ENCODE data around the gene PRKCZ. TPM values are rescaled to one million over a fixed set of nuclear protein-coding genes. Genes with fewer than 3 reads are reported as not detected.
A peak's percentile ranks its signal among the peaks of the same experiment; 100 is the strongest.

Gene PRKCZ
- total RNA-seq, 1 donor from 2014 or later: 17.9 TPM

DNA sequence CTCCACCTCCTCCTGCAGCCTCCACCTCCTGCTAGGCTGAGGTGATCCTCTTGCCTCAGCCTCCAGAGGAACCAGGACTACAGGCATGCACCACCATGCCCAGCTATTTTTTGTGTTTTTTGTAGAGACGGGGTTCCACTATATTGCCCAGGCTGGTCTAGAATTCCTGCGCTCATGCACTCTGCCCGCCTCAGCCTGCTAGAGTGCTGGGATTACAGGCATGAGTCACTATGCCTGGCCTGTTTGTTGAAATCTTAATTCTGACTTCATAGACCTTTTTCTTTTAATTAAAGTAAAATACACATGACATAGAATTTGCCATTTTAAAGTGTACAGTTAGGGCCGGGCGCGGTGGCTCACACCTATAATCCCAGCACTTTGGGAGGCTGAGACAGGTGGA is 101.7 kb downstream of the PRKCZ start:
- Histone ChIP-seq H3K4me3 (no peak overlapping the region), H3K27me3 (no peaks in the 10 kb centered on the region), H3K36me3 (no peaks in the 10 kb centered on the region), H3K4me1 (no peaks in the 10 kb centered on the region), H3K9me3 (no peaks in the 10 kb centered on the region), H3K27ac (no peak overlapping the region)
- intact Hi-C loops (cut with DNase I): no loop called here
- no peak for TF ChIP-seq POLR2AphosphoS5 (IDR thresholded peaks at IDR 0.05; ENCODE audit: insufficient read depth in 1 of 2, low read depth in 1 of 2)
- TF ChIP-seq POLR2A (IDR thresholded peaks at IDR 0.05): no peak
- TF ChIP-seq, protein P1, sequence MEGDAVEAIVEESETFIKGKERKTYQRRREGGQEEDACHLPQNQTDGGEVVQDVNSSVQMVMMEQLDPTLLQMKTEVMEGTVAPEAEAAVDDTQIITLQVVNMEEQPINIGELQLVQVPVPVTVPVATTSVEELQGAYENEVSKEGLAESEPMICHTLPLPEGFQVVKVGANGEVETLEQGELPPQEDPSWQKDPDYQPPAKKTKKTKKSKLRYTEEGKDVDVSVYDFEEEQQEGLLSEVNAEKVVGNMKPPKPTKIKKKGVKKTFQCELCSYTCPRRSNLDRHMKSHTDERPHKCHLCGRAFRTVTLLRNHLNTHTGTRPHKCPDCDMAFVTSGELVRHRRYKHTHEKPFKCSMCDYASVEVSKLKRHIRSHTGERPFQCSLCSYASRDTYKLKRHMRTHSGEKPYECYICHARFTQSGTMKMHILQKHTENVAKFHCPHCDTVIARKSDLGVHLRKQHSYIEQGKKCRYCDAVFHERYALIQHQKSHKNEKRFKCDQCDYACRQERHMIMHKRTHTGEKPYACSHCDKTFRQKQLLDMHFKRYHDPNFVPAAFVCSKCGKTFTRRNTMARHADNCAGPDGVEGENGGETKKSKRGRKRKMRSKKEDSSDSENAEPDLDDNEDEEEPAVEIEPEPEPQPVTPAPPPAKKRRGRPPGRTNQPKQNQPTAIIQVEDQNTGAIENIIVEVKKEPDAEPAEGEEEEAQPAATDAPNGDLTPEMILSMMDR (IDR thresholded peaks at IDR 0.05): peak in 1 of 3 experiments; percentile 9
- no peak for DNase-seq (ENCODE audit: extremely low spot score in 2 of 2)

DNA sequence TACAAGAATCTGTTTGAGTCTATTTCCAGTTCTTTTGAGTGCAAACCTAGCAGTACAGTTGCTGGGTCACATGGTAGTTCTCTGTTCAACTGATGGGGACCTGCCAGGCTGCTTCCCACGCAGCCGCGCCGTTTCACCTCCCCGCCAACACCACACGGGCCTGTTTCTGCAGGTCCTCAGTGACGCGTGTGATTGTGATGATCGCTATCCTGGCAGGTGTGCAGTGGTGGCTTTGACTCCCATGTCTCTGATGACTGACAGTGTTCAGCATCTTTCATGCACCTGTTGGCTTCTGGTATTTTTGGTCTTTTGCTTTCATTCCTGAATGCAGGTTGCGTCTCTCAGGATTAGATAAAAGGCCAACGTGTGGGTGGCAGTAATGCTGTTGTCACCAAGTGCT is 102.7 kb downstream of the PRKCZ start:
- no peak for DNase-seq (ENCODE audit: extremely low spot score in 2 of 2)
- intact Hi-C loops (cut with DNase I): no loop called here
- TF ChIP-seq POLR2A (IDR thresholded peaks at IDR 0.05) (no peak), POLR2AphosphoS5 (IDR thresholded peaks at IDR 0.05; ENCODE audit: insufficient read depth in 1 of 2, low read depth in 1 of 2) (no peak)
- TF ChIP-seq, protein P1 (IDR thresholded peaks at IDR 0.05): no peak
- H3K4me1 ChIP-seq: no peaks in the 10 kb centered on the region
- H3K36me3 ChIP-seq: no peaks in the 10 kb centered on the region
- no peaks in the 10 kb centered on the region for H3K9me3 ChIP-seq
- no peak overlapping the region for H3K4me3 ChIP-seq
- no peak overlapping the region for H3K27ac ChIP-seq
- no peaks in the 10 kb centered on the region for H3K27me3 ChIP-seq

DNA sequence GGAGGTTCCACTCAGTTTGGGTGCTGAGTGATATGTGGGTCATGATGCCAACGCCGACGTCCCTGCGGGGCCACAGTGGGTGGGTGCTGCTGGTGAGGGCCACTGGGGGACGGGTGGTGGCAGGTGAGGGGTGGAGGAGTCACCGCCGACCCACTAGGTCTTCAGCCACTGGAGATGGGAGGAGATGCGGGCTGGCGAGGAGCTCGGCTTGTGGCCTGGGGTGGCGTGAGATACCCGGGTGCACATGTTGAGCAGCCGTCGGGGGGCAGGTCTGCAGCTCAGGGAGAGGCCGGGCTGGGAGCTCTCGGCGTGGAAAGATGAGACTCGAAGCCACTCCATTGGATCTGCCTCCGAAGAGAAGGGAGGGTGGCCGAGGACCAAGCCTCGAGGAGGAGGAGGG is 103.8 kb downstream of the PRKCZ start:
- DNase-seq (ENCODE audit: extremely low spot score in 2 of 2): no peak
- no peaks in the 10 kb centered on the region for H3K36me3 ChIP-seq
- H3K4me3 ChIP-seq: no peak overlapping the region
- no peaks in the 10 kb centered on the region for H3K27me3 ChIP-seq
- no peaks in the 10 kb centered on the region for H3K4me1 ChIP-seq
- H3K27ac ChIP-seq: no peak overlapping the region
- TF ChIP-seq POLR2A (IDR thresholded peaks at IDR 0.05) (no peak), POLR2AphosphoS5 (IDR thresholded peaks at IDR 0.05; ENCODE audit: insufficient read depth in 1 of 2, low read depth in 1 of 2) (no peak)
- TF ChIP-seq, protein P1 (IDR thresholded peaks at IDR 0.05): no peak
- H3K9me3 ChIP-seq: no peaks in the 10 kb centered on the region
- intact Hi-C loops (cut with DNase I): no loop called here

DNA sequence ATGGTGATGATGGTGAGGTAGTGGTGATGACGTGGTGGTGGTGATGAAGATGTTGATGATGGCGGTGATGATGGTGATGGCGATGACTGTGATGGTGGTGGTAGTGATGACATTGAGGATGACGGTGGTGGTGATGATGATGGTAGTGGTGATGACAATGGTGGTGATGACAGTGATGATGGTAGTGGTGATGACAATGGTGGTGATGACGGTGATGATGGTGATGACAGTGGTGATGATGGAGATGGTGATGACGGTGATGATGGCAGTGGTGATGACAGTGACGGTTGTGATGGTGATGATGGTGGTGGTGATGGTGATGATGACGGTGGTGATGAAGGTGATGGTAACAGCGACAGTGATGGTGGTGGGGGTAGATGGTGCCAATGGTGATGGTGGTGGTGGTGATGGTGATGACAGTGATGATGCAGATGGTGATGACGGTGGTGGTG is 105.0 kb downstream of the PRKCZ start:
- no peak overlapping the region for H3K4me3 ChIP-seq
- H3K27me3 ChIP-seq: no peaks in the 10 kb centered on the region
- intact Hi-C loops (cut with DNase I): no loop called here
- no peaks in the 10 kb centered on the region for H3K4me1 ChIP-seq
- TF ChIP-seq POLR2AphosphoS5 (IDR thresholded peaks at IDR 0.05; ENCODE audit: insufficient read depth in 1 of 2, low read depth in 1 of 2) (no peak), POLR2A (IDR thresholded peaks at IDR 0.05) (no peak)
- TF ChIP-seq, protein P1 (IDR thresholded peaks at IDR 0.05): no peak
- DNase-seq (ENCODE audit: extremely low spot score in 2 of 2): no peak
- no peaks in the 10 kb centered on the region for H3K36me3 ChIP-seq
- no peaks in the 10 kb centered on the region for H3K9me3 ChIP-seq
- H3K27ac ChIP-seq: no peak overlapping the region

DNA sequence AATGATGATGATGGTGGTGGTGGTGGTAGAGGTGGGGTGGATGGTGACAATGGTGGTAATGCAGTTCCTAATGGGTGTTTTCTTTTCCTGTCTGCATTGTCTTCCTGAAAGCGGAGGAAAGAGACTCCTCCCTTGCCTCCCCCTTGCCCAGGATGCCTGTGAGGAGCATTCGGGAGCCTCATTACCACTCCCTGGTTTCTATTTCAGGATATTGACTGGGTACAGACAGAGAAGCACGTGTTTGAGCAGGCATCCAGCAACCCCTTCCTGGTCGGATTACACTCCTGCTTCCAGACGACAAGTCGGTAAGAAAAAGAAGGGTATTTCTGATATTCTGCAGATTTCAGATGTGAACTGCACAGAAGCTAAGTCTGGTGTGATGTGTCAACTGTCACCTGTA is 105.6 kb downstream of the PRKCZ start:
- no peak for DNase-seq (ENCODE audit: extremely low spot score in 2 of 2)
- Histone ChIP-seq H3K27ac (no peak overlapping the region), H3K4me3 (no peak overlapping the region), H3K36me3 (no peaks in the 10 kb centered on the region), H3K4me1 (no peaks in the 10 kb centered on the region), H3K27me3 (no peaks in the 10 kb centered on the region), H3K9me3 (no peaks in the 10 kb centered on the region)
- no peak for TF ChIP-seq POLR2A (IDR thresholded peaks at IDR 0.05)
- no peak for TF ChIP-seq POLR2AphosphoS5 (IDR thresholded peaks at IDR 0.05; ENCODE audit: insufficient read depth in 1 of 2, low read depth in 1 of 2)
- TF ChIP-seq, protein P1 (IDR thresholded peaks at IDR 0.05): no peak
- intact Hi-C loops (cut with DNase I): no loop called here

All from vagina (tissue), 2 donors.